Activated CD4-positive, alpha-beta T cell treated with anti-CD3 and anti-CD28 coated beads for 24 hours (primary cell): ENCODE measurements around the gene YIPF5.

ENCODE experiments used
- DNase-seq, 2 donors: peaks; one replicate each; pipeline ENCODE4 v3.0.0-alpha.2; 2020; ENCODE audit warnings: low read depth in 2 of 2

Gene YIPF5

DNA sequence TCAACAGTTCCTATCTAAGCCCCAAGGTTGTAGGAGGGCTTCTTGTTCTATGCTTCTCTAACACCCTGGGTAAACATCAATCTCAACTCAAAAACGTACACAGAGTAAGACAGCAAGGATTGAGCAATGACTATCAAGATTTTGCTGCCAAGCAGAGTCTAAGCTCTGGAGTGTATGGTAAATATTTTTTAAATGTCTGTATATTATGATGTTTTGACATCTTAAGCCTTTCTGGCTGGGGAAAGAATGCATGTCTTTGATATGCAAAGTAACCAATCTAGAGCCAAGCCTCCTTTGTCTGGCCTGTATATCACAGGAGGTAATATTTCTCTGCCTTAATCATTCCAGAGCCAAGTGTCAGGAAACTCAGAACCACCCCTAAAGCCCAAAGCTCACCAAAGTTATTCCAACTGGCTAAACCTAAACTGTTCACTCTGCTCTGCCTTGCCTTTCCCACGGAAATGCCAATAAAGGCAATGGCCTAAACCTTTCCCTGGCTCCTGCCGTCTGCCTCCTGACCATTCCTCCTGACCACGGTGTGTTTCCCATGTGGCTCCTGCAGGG, 45.2 kb downstream of the YIPF5 start:
- DNase-seq, result no peak

- DNase-seq, result no peak
These were observed 47.8 kb downstream of the YIPF5 start for GRCh38 chr5:144122641-144123040.

DNA sequence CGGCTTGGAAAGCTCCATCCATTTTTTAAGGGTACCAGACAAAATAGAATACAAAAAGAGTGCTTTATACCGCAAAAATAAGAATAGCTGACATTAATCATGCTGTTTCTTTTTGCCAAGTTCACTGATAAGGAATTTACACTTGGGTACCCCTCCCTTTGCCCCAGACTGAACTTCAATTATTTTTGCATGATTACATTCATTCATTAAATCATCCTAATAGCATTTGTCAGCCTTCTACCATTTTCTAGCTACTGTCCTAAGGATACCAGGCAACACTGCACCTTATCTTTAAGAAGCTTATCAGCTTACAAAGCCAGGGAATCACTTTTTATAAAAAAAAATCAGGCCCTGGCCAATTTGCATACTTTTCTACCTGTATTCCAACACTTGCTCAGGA, 48.4 kb downstream of the YIPF5 start:
- DNase-seq, result no peak

DNA sequence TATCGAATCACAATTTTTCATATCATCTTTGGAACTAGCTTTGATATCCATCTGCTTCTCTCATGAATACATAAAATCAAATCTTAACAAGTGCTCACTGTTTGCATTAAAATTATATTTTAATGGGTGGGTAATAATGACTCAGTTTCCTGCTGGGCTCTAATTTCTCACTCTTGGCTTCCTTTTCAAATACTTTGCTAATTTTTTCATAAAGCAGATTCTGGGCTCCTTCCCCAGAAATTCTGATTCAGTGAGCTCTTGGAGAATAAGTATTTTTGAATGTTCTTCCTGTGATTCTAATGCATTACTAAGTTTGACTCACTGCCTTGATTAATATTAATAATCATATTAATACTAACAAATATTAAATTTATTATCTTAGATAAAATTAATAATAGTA, 48.9 kb downstream of the YIPF5 start:
- no peak for DNase-seq

DNA sequence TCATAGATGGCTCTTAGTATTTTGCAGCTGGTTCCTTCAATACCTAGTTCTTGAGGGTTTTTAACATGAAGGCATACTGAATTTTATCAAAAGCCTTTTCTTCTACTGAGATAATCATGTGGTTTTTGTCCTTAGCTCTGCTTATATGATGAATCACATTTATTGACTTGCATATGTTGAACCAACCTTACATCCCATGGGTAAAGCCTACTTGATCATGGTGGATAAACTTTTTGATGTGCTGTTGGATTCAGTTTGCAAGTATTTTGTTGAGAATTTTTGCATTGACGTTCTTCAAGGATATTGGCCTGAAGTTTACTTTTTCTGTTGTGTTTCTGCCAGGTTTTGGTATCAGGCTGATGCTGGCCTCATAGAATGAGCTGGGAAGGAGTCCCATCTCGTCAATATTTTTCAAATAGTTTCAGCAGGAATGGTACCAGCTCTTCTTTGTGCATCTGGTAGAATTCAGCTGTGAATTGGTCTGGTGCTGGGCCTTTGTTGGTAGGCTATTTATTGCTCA, 49.7 kb downstream of the YIPF5 start:
- DNase-seq, result no peak

GRCh38 chr5:144117412-144117811, 53.0 kb downstream of the YIPF5 start:
- DNase-seq, result no peak

DNA sequence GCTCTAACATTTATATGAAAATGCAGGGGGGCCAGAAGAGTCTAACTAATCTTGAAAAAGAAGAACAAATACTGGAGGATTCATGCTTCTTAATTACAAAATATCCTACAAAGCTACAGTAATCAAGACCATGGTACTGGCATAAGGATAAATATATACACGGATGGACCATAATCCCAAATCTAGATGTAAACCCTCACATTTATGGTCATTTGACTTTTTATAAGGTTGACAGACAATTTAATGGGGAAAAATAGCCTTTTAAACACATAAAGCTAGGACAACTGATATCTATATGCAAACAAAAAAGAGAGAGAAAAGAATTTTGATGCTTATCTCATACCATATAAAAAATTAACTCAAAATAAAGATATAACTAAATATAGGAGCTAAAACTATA, 55.9 kb downstream of the YIPF5 start:
- no peak for DNase-seq
